Measurements from ENCODE around the gene F2RL1. TPM values are rescaled to one million over a fixed set of nuclear protein-coding genes. Genes with fewer than 3 reads are reported as not detected.
A peak's percentile ranks its signal among the peaks of the same experiment; 100 is the strongest.
"Not testable (repeated sequence)": the region's sequence is repeated elsewhere in the genome, so short reads cannot be mapped to it uniquely, and the experiment has no call there.

Gene F2RL1
- total and polyA plus RNA-seq, 2 donors (not counting 1 experiment from before 2014, with no cell fraction given), result 0.04 to 0.64 TPM

GRCh38 chr5:76851728-76852369 lies 33.0 kb downstream of the F2RL1 start:
- no peak for ATAC-seq (ENCODE audit: low read depth)
- no peak for DNase-seq
- intact Hi-C loops (cut with micrococcal nuclease), result no loop called here
- Histone ChIP-seq H3K79me2 (ENCODE audit: control insufficient read depth, insufficient read depth, low read length) (no peaks in the 10 kb centered on the region), H3K4me3 (ENCODE audit: control extremely low read depth in 1 of 5, extremely low read depth in 1 of 5, insufficient read depth in 1 of 5, low read depth in 2 of 5, low read length in 4 of 5) (no peak overlapping the region), H4K20me1 (ENCODE audit: control insufficient read depth, insufficient read depth, low read length, poor library complexity, severe bottlenecking) (no peaks in the 10 kb centered on the region), H2AFZ (ENCODE audit: insufficient read depth, low read depth, low read length, poor library complexity, severe bottlenecking) (peak overlapping the region; percentile 52), H3K27ac (ENCODE audit: low read length in 2 of 2) (peak overlapping the region in 1 of 2 donors; percentile 64), H3K4me1 (ENCODE audit: control insufficient read depth in 2 of 2, insufficient read depth in 2 of 2, low read length in 2 of 2) (peaks cover 35 to 47% of the 10 kb centered on the region in 2 donors), H3K4me2 (replicated peaks; ENCODE audit: low read depth, low read length, poor library complexity, severe bottlenecking) (peak overlapping the region; percentile 64), H3K27me3 (replicated peaks in 1 of 4; ENCODE audit: control extremely low read depth in 1 of 4, control insufficient read depth in 3 of 4, insufficient read depth in 4 of 4, low read length in 3 of 4) (no peaks in the 10 kb centered on the region), H3K9ac (ENCODE audit: low read length) (peak overlapping the region; percentile 40), H3K36me3 (replicated peaks in 1 of 2; ENCODE audit: control extremely low read depth in 1 of 2, control insufficient read depth in 1 of 2, extremely low read depth in 1 of 2, insufficient read depth in 2 of 2, low read length in 1 of 2) (no peaks in the 10 kb centered on the region), H3K9me3 (ENCODE audit: control extremely low read depth in 1 of 3, control insufficient read depth in 2 of 3, insufficient read depth in 1 of 3, low read length in 2 of 3) (peaks cover 0 to 9% (median 0%) of the 10 kb centered on the region in 3 donors)
- peaks cover 44% of the 10 kb centered on the region for H3K4me1 Mint-ChIP-seq
- POLR2A ChIA-PET, result no interaction called here
- H3K27ac Mint-ChIP-seq, result peak overlapping the region; percentile 48
- WGBS (ENCODE audit: insufficient coverage), result 0% methylated on average over 3 of the region's 7 CpGs
- TF ChIP-seq, protein P1, sequence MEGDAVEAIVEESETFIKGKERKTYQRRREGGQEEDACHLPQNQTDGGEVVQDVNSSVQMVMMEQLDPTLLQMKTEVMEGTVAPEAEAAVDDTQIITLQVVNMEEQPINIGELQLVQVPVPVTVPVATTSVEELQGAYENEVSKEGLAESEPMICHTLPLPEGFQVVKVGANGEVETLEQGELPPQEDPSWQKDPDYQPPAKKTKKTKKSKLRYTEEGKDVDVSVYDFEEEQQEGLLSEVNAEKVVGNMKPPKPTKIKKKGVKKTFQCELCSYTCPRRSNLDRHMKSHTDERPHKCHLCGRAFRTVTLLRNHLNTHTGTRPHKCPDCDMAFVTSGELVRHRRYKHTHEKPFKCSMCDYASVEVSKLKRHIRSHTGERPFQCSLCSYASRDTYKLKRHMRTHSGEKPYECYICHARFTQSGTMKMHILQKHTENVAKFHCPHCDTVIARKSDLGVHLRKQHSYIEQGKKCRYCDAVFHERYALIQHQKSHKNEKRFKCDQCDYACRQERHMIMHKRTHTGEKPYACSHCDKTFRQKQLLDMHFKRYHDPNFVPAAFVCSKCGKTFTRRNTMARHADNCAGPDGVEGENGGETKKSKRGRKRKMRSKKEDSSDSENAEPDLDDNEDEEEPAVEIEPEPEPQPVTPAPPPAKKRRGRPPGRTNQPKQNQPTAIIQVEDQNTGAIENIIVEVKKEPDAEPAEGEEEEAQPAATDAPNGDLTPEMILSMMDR (IDR thresholded peaks at IDR 0.05), result no peak
- no peak for TF ChIP-seq EZH2 (IDR thresholded peaks at IDR 0.05; ENCODE audit: borderline replicate concordance, insufficient read depth, low read depth, low read length, poor library complexity, severe bottlenecking)
- H3K4me3 Mint-ChIP-seq, result peak overlapping the region; percentile 62
- peaks cover 2% of the 10 kb centered on the region for H3K9me3 Mint-ChIP-seq (ENCODE audit: insufficient read depth)
- H3K27me3 Mint-ChIP-seq, result no peaks in the 10 kb centered on the region
- CTCF ChIA-PET, result no interaction called here

GRCh38 chr5:76852772-76853171 lies 33.9 kb downstream of the F2RL1 start:
- no peak overlapping the region for H3K4me2 ChIP-seq (replicated peaks; ENCODE audit: low read depth, low read length, poor library complexity, severe bottlenecking)
- H3K9ac ChIP-seq (ENCODE audit: low read length), result no peak overlapping the region
- H3K9me3 ChIP-seq (ENCODE audit: control extremely low read depth in 1 of 3, control insufficient read depth in 2 of 3, insufficient read depth in 1 of 3, low read length in 2 of 3), result peaks cover 0 to 9% (median 0%) of the 10 kb centered on the region in 3 donors
- ChIA-PET CTCF (no interaction called here), POLR2A (no interaction called here)
- Mint-ChIP-seq H3K4me3 (no peak overlapping the region), H3K9me3 (ENCODE audit: insufficient read depth) (peaks cover 2% of the 10 kb centered on the region), H3K27ac (no peak overlapping the region), H3K27me3 (no peaks in the 10 kb centered on the region), H3K4me1 (peaks cover 44% of the 10 kb centered on the region)
- H3K27ac ChIP-seq (ENCODE audit: low read length in 2 of 2), result no peak overlapping the region
- DNase-seq (no peak), ATAC-seq (ENCODE audit: low read depth) (no peak)
- peaks cover 36 to 47% of the 10 kb centered on the region in 2 donors for H3K4me1 ChIP-seq (ENCODE audit: control insufficient read depth in 2 of 2, insufficient read depth in 2 of 2, low read length in 2 of 2)
- H3K36me3 ChIP-seq (replicated peaks in 1 of 2; ENCODE audit: control extremely low read depth in 1 of 2, control insufficient read depth in 1 of 2, extremely low read depth in 1 of 2, insufficient read depth in 2 of 2, low read length in 1 of 2), result no peaks in the 10 kb centered on the region
- no peak overlapping the region for H2AFZ ChIP-seq (ENCODE audit: insufficient read depth, low read depth, low read length, poor library complexity, severe bottlenecking)
- no CpG with 5 or more reads among the region's 2 CpGs for WGBS (ENCODE audit: insufficient coverage)
- H3K4me3 ChIP-seq (ENCODE audit: control extremely low read depth in 1 of 5, extremely low read depth in 1 of 5, insufficient read depth in 1 of 5, low read depth in 2 of 5, low read length in 4 of 5), result no peak overlapping the region
- no peaks in the 10 kb centered on the region for H4K20me1 ChIP-seq (ENCODE audit: control insufficient read depth, insufficient read depth, low read length, poor library complexity, severe bottlenecking)
- intact Hi-C loops (cut with micrococcal nuclease), result no loop called here
- no peaks in the 10 kb centered on the region for H3K27me3 ChIP-seq (replicated peaks in 1 of 4; ENCODE audit: control extremely low read depth in 1 of 4, control insufficient read depth in 3 of 4, insufficient read depth in 4 of 4, low read length in 3 of 4)
- no peaks in the 10 kb centered on the region for H3K79me2 ChIP-seq (ENCODE audit: control insufficient read depth, insufficient read depth, low read length)
- no peak for TF ChIP-seq EZH2 (IDR thresholded peaks at IDR 0.05; ENCODE audit: borderline replicate concordance, insufficient read depth, low read depth, low read length, poor library complexity, severe bottlenecking)
- TF ChIP-seq, protein P1 (IDR thresholded peaks at IDR 0.05), result no peak

GRCh38 chr5:76853741-76854140 lies 34.9 kb downstream of the F2RL1 start:
- H3K9me3 ChIP-seq (ENCODE audit: control extremely low read depth in 1 of 3, control insufficient read depth in 2 of 3, insufficient read depth in 1 of 3, low read length in 2 of 3); H3K27ac ChIP-seq (ENCODE audit: low read length in 2 of 2); H3K4me3 ChIP-seq (ENCODE audit: control extremely low read depth in 1 of 5, extremely low read depth in 1 of 5, insufficient read depth in 1 of 5, low read depth in 2 of 5, low read length in 4 of 5); H3K9me3 Mint-ChIP-seq (ENCODE audit: insufficient read depth); H3K27me3 Mint-ChIP-seq; H3K36me3 ChIP-seq (replicated peaks in 1 of 2; ENCODE audit: control extremely low read depth in 1 of 2, control insufficient read depth in 1 of 2, extremely low read depth in 1 of 2, insufficient read depth in 2 of 2, low read length in 1 of 2); CTCF ChIA-PET; H3K27me3 ChIP-seq (replicated peaks in 1 of 4; ENCODE audit: control extremely low read depth in 1 of 4, control insufficient read depth in 3 of 4, insufficient read depth in 4 of 4, low read length in 3 of 4); H3K27ac Mint-ChIP-seq; H3K4me3 Mint-ChIP-seq; ATAC-seq (ENCODE audit: low read depth); H3K4me2 ChIP-seq (replicated peaks; ENCODE audit: low read depth, low read length, poor library complexity, severe bottlenecking); H3K9ac ChIP-seq (ENCODE audit: low read length); H4K20me1 ChIP-seq (ENCODE audit: control insufficient read depth, insufficient read depth, low read length, poor library complexity, severe bottlenecking); H2AFZ ChIP-seq (ENCODE audit: insufficient read depth, low read depth, low read length, poor library complexity, severe bottlenecking); DNase-seq; intact Hi-C loops (cut with micrococcal nuclease); POLR2A ChIA-PET; H3K79me2 ChIP-seq (ENCODE audit: control insufficient read depth, insufficient read depth, low read length): not testable (repeated sequence)
- peaks cover 44% of the 10 kb centered on the region for H3K4me1 Mint-ChIP-seq
- peaks cover 36 to 47% of the 10 kb centered on the region in 2 donors for H3K4me1 ChIP-seq (ENCODE audit: control insufficient read depth in 2 of 2, insufficient read depth in 2 of 2, low read length in 2 of 2)
- 80% methylated on average over 1 of the region's 3 CpGs for WGBS (ENCODE audit: insufficient coverage)
